GM21737 (cell line): ENCODE data around the gene ASCC1.

Source experiments
- ATAC-seq: cut with Tn5 transposase; IDR thresholded peaks from one replicate; pipeline ENCODE4 v1.9.1; 2021; ENCODE audit warnings: mild to moderate bottlenecking, moderate library complexity; ENCODE audit not compliant: unreplicated experiment

Gene ASCC1

GRCh38 chr10:72069751-72070526, 146.1 kb downstream of the ASCC1 start:
- ATAC-seq = no peak

GRCh38 chr10:72068901-72069446, 147.1 kb downstream of the ASCC1 start:
- ATAC-seq = no peak

DNA sequence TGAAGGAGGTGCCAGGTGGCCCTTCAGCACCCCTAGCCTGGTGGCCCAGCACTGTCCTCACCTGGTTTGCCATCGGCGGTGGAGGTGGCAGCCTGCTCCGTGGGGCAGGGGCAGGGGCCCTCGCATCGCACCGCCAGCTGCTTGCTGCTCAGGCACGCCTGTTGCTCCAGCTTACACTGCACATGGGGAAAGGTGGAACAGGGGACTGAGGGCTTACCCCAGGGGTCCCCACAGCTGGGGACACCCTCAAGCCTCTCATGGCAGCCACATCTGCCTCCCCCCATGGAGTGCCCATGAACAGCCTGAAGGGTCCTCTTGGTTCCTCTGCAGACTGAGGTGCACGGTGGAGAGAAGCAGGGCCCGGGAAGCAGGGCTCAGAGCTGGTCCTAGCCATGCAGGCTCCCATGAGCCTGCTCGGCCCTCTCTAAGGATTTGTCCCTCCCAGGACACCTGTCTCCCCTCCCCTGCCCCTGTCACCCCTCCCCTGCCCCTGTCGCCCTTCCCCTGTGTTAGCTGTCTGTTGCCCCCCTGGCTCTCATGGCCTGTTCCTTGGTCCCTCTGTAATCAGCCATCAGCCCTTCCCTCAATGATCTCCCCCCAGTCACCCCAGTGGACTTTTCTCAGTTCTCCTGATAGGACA, 147.8 kb downstream of the ASCC1 start:
- no peak for ATAC-seq

GRCh38 chr10:72067463-72068125, 148.5 kb downstream of the ASCC1 start:
- no peak for ATAC-seq

GRCh38 chr10:72066318-72067284, 149.5 kb downstream of the ASCC1 start:
- no peak for ATAC-seq

DNA sequence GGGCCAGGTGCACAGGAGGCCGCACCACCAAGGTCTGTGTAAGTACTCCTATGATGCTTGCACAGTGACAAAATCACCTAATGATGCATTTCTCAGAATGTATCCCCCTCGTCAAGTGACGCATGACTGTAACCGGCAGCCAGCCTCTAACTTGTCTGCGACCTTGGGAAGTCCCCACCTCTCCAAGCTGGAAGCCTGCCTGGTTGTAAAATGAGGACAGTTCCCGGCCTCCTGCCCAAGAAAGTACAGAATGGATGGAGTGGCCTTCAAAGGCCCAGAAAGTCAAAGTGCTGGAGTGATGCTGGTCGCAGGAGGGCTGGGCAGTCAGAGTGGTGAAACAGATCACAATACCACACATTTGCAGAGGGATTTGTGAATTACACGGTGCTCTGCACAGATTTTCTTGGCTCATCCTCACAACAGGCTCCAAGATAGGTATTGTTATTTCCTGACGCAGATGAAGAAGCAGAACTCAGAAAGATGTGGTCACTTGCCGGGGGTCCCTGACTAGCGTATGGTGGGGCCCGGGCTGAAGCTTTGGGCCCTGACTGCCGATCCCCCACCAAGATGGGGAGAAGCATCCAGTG, 150.5 kb downstream of the ASCC1 start:
- no peak for ATAC-seq

- ATAC-seq = no peak
These were observed 152.2 kb downstream of the ASCC1 start for GRCh38 chr10:72063703-72064391.

GRCh38 chr10:72062832-72063702, 153.0 kb downstream of the ASCC1 start:
- no peak for ATAC-seq

DNA sequence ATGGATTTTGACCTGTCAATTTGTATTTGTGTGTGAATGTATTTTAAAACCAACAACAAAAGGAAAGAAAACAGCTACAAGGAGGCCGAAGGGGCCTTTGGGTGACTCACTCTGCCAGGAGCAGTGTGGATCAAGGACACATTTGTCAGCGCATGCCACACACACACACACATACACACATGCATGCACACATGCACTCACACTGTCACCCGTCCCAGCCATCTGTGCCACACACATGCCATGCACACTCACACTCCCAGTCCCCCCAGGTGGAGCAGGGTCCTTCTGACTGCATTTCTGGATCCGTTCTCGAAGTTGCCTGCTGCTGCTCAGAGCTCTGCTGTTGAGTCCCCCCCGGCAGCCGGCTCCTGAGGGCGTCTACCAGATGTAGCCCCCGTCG, 153.7 kb downstream of the ASCC1 start:
- ATAC-seq = no peak

GRCh38 chr10:72061930-72062329, 154.1 kb downstream of the ASCC1 start:
- no peak for ATAC-seq

- no peak for ATAC-seq
These were observed 154.6 kb downstream of the ASCC1 start for GRCh38 chr10:72061491-72061890.

- no peak for ATAC-seq
These were observed 155.9 kb downstream of the ASCC1 start for GRCh38 chr10:72059843-72060822.

DNA sequence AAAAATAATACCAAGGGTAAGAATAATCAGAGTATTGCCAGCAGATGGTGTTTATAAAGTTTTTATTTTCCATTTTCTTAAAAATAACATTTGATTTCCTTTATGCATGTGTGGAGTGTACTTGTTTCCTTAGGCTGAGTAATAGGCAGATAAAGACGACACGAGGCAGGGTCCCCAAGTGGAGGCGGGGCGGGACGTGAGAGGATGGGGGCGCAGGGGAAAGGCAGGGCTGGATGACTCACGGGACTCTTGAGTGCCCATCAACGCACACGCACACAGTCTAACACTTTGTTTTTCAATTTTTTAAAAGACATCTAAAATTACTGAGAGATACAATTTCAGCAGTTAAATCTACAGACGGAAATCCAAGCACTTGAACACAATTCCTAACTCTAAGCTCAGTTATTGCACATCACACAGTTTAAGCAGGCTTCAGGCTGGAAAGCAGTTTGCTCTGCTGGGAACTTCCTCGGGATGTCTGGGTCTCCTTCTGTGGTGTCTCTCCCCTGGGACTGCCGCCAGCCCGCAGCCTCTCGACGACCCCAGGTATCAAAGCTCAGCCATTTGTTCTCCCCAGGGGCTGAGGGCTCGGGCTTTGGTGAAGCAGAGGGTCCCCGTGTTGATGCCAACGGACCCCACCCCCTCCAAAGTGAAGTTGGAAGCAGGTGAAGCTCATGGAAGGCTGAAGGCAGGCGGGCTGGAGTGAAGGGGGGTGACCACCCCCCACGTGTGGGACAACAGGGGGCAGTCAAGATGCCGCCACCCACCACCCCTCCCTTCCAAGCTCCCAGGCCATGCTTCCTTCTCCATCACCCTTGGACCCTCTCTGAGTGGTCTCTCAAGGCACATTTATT, 156.9 kb downstream of the ASCC1 start:
- no peak for ATAC-seq

GRCh38 chr10:72058347-72058898, 157.7 kb downstream of the ASCC1 start:
- no peak for ATAC-seq

DNA sequence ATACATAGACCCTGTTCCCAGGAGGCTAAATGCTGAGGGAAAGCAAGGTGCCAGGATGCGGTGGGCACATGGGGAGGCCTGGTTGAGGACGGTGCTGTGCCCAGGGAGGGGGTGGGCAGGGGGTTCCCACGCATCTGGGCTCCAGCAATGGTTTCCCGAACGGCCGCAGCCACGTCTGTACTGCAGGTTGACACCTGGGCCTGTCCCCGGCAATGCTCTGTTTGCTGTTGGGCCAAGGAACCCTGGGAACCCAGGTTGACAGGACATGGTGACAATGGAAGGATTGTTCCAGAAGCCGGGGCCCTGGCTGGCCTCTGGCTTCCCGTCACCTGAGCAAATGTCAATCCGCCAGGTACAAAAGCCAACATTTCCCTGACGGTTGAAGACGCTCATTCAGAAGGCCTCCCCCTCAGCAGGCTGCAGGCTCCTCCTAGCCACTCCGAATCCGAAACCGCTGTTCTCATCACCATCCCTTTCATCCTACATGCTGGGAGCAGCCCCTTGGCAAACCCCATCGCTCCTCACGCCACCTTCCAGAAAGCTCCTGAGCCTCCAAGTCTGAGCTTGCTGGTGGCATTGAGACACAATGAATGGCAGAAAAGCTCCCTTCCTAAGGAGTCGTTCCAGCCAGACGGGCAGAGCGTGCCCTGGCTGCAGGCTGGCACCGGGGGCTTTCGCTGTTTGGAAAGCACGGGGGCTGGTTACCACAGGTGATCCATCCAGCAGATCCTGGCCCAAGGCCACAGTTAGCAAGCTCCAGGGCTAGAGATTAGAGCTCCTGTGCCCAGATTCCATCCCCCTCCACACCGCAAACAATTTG, 158.9 kb downstream of the ASCC1 start:
- ATAC-seq = no peak
